PC-9 (cell line): ENCODE measurements around the gene UVRAG.

Source experiments
- CTCF ChIP-seq: fragments of 200-600 bp; sonication (generic); conservative IDR thresholded peaks from 2 replicates; pipeline ENCODE4 v1.6.1; 2017; ENCODE audit warnings: mixed run types, antibody characterized with exemption, mild to moderate bottlenecking, moderate library complexity
- EZH2 ChIP-seq: fragments of 200-600 bp; sonication (generic); IDR thresholded peaks from 2 replicates; pipeline ENCODE4 v1.8.0; 2017; ENCODE audit warnings: antibody characterized with exemption, low read depth

DNA sequence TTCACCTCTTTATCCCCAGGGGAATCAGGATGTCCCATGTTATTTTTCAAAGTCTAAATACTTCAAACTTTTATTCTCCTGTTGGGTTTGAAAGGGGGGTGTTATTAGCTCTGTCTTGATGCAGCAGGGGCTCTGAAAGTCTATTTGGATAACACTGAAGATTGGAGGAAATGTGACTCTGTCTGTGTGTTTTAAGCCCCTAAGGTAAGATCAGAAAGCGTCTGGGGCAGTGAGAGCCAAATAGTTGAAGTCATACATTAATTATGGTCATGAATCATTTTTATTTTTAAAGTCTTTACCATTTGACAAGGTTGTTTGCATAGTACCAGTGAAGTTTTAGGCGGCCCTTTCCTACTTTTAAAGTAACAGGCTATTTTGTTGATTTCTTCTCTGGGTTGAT is 139.0 kb downstream of the UVRAG start:
- TF ChIP-seq CTCF = no peak
- TF ChIP-seq EZH2 = no peak
